SU-DHL-6 (cell line): ENCODE results near the gene ZNF768.

Source experiments
- H2AFZ ChIP-seq: fragments of 200-600 bp; sonication (generic); 2 replicates; pipeline ENCODE4 v1.6.1; 2014; ENCODE audit warnings: low read depth, mild to moderate bottlenecking, moderate library complexity, mixed read lengths, antibody characterized with exemption, low read length; ENCODE audit not compliant: severe bottlenecking
- H3F3A ChIP-seq: fragments of 200-600 bp; shearing (Covaris generic); 2 replicates; pipeline ENCODE4 v1.6.0; 2016; ENCODE audit warnings: antibody characterized with exemption, mild to moderate bottlenecking; ENCODE audit not compliant: insufficient read depth
- H3K27ac ChIP-seq: fragments of 200-600 bp; sonication (generic); 2 replicates; pipeline ENCODE4 v1.5.1; 2016; ENCODE audit warnings: low read depth, mild to moderate bottlenecking, low read length, moderate library complexity, mixed read lengths
- H3K27me3 ChIP-seq: fragments of 200-600 bp; sonication (generic), shearing (Covaris generic); 2 replicates; pipeline ENCODE4 v1.6.0; 2014; ENCODE audit warnings: mild to moderate bottlenecking, low read length
- H3K36me3 ChIP-seq: fragments of 200-600 bp; sonication (generic); 2 replicates; pipeline ENCODE4 v1.6.1; 2014; ENCODE audit warnings: mild to moderate bottlenecking, low read length, mixed read lengths
- H3K4me2 ChIP-seq: fragments of 300-600, 200-600 bp; shearing (Covaris generic), sonication (generic); 2 replicates; pipeline ENCODE4 v1.6.0; 2014; ENCODE audit warnings: low read length, low read depth, mild to moderate bottlenecking; ENCODE audit not compliant: poor library complexity, severe bottlenecking
- H3K4me3 ChIP-seq: fragments of 200-600 bp; sonication (generic); 2 replicates; pipeline ENCODE4 v1.5.1; 2014; ENCODE audit warnings: antibody characterized with exemption, low read length, mild to moderate bottlenecking, mixed read lengths; ENCODE audit not compliant: insufficient read depth, poor library complexity, severe bottlenecking
- H3K79me2 ChIP-seq: fragments of 200-600 bp; sonication (generic); 2 replicates; pipeline ENCODE4 v1.6.1; 2014; ENCODE audit warnings: mild to moderate bottlenecking, low read length, moderate library complexity; ENCODE audit not compliant: insufficient read depth
- H3K9ac ChIP-seq: fragments of 200-600 bp; sonication (generic); 2 replicates; pipeline ENCODE4 v1.7.0; 2014; ENCODE audit warnings: mild to moderate bottlenecking, low read length
- H3K9me2 ChIP-seq: fragments of 200-600 bp; sonication (generic); replicated peaks from 2 replicates; pipeline ENCODE4 v1.6.1; 2014; ENCODE audit warnings: low read length; ENCODE audit not compliant: insufficient read depth
- H3K9me3 ChIP-seq: fragments of 200-600 bp; sonication (generic); 2 replicates; pipeline ENCODE4 v1.6.1; 2014; ENCODE audit warnings: low read length, mixed read lengths; ENCODE audit not compliant: insufficient read depth
- H4K20me1 ChIP-seq: fragments of 200-600 bp; sonication (generic); 2 replicates; pipeline ENCODE4 v1.6.1; 2014; ENCODE audit warnings: low read depth, mild to moderate bottlenecking, antibody characterized with exemption, low read length, moderate library complexity, mixed read lengths
- CTCF ChIP-seq: fragments of 200-600 bp; sonication (generic); IDR thresholded peaks from one replicate; pipeline ENCODE4 v1.5.1; 2017; ENCODE audit warnings: antibody characterized with exemption, mild to moderate bottlenecking, low read length, moderate library complexity; ENCODE audit not compliant: insufficient read depth, poor library complexity, severe bottlenecking
- EZH2phosphoT487 ChIP-seq: fragments of 200-600 bp; sonication (generic), shearing (Covaris generic); conservative IDR thresholded peaks from 2 replicates; pipeline ENCODE4 v1.6.1; 2018; ENCODE audit warnings: mild to moderate bottlenecking, antibody characterized with exemption, low read length, moderate library complexity, mixed read lengths

ZNF768 gene

GRCh38 chr16:30476991-30477390 lies 49.4 kb downstream of the ZNF768 start:
- no peaks in the 10 kb centered on the region for H4K20me1 ChIP-seq
- no peaks in the 10 kb centered on the region for H3K9me2 ChIP-seq
- H3F3A ChIP-seq, result peaks cover 4% of the 10 kb centered on the region
- H3K9ac ChIP-seq, result no peak overlapping the region
- peak overlapping the region; percentile 34; the same call in 1 of the 2 replicates for H3K27ac ChIP-seq
- TF ChIP-seq EZH2phosphoT487 (no peak), CTCF (no peak)
- peaks cover 55% of the 10 kb centered on the region for H3K79me2 ChIP-seq
- no peak overlapping the region for H3K4me2 ChIP-seq
- H3K27me3 ChIP-seq, result no peaks in the 10 kb centered on the region
- H3K36me3 ChIP-seq, result peaks cover 32% of the 10 kb centered on the region
- no peaks in the 10 kb centered on the region for H3K9me3 ChIP-seq
- H2AFZ ChIP-seq, result no peak overlapping the region
- H3K4me3 ChIP-seq, result no peak overlapping the region

- Histone ChIP-seq H3K9ac (peak overlapping the region; percentile 95), H3K36me3 (peaks cover 26% of the 10 kb centered on the region), H2AFZ (no peak overlapping the region), H3K9me2 (no peaks in the 10 kb centered on the region), H3K4me2 (peak overlapping the region; percentile 89), H3K79me2 (peaks cover 44% of the 10 kb centered on the region), H4K20me1 (no peaks in the 10 kb centered on the region), H3K27me3 (no peaks in the 10 kb centered on the region), H3K4me3 (peak overlapping the region; percentile 89), H3F3A (peaks cover 27% of the 10 kb centered on the region), H3K27ac (peak overlapping the region; percentile 98), H3K9me3 (no peaks in the 10 kb centered on the region)
- TF ChIP-seq EZH2phosphoT487 (no peak), CTCF (no peak)
Measured at GRCh38 chr16:30474684-30475083, 51.7 kb downstream of the ZNF768 start.

GRCh38 chr16:30474074-30474452 lies 52.3 kb downstream of the ZNF768 start:
- Histone ChIP-seq H3F3A (peaks cover 33% of the 10 kb centered on the region), H3K27me3 (no peaks in the 10 kb centered on the region), H3K9me2 (no peaks in the 10 kb centered on the region), H3K27ac (peak overlapping the region; percentile 98), H3K9me3 (no peaks in the 10 kb centered on the region), H2AFZ (no peak overlapping the region), H3K9ac (peak overlapping the region; percentile 95), H3K36me3 (peaks cover 24% of the 10 kb centered on the region), H4K20me1 (no peaks in the 10 kb centered on the region), H3K4me3 (peak overlapping the region; percentile 89), H3K4me2 (peak overlapping the region; percentile 89), H3K79me2 (peaks cover 41% of the 10 kb centered on the region)
- no peak for TF ChIP-seq EZH2phosphoT487
- TF ChIP-seq CTCF, result no peak
